Measurements from ENCODE around the gene LGR5. TPM values are rescaled to one million over a fixed set of nuclear protein-coding genes. Genes with fewer than 3 reads are reported as not detected.
A peak's percentile ranks its signal among the peaks of the same experiment; 100 is the strongest.
"Not testable (repeated sequence)": the region's sequence is repeated elsewhere in the genome, so short reads cannot be mapped to it uniquely, and the experiment has no call there.

Gene LGR5
- total RNA-seq, 2 experiments from 2014 or later: not detected

DNA sequence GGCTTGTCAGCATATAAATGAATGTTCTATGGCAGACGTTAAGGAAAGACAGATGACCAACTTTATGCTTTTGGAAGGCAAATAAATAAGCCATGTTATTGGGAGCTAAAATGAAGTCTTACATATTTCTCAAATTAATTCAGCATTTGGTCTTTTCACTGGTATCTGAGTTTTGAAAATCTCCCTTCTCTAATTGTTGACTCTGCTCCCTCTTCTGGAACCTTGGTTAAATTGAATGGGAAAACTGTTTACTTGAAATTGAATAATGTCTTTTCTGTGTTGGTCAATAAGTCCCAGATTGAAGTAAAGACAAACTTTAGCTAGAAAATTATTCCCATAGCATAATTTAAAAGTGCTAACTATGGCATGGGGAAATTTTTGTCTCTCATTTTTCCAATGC lies 38.7 kb downstream of the LGR5 start:
- peaks cover 2% of the 10 kb centered on the region for H3K9me3 Mint-ChIP-seq

DNA sequence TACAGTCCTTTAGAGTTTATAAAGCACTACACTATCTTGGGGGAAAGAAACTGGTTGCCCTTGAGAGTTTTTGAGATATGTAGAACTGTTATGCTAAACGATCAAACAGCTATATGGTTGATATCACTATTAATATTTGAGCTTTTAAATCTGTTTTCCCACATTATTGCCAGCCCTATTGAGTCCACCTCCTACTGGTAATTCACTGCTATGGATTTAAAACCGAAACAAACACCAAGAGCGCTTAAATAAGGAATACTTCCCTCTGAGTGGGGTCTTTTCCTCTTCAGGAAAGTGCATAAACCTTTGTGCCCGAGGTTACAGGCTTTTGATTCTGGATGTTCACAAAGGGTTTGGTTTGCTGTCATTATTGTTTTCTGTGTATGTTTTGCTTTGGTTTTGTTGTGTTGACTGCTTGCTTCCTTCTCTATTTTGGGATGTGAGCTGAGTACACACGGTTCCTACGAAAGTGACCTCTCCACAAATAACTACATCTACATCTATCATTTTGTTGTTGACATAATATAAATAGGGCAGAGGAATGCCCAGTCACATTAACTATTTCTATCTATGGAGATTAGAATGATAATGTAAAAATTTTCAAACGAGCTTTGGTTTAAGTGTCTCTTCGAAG lies 44.8 kb downstream of the LGR5 start:
- DNase-seq: no peak
- no peak overlapping the region for H3K27ac Mint-ChIP-seq
- H3K9me3 Mint-ChIP-seq: peaks cover 2% of the 10 kb centered on the region
- H3K4me1 Mint-ChIP-seq: no peaks in the 10 kb centered on the region
- no peak overlapping the region for H3K4me3 Mint-ChIP-seq
- H3K36me3 Mint-ChIP-seq: no peaks in the 10 kb centered on the region
- H3K27me3 Mint-ChIP-seq: no peaks in the 10 kb centered on the region

More for the DNA sequence above, 38.7 kb downstream of the LGR5 start:
- H3K36me3 Mint-ChIP-seq: no peaks in the 10 kb centered on the region
- H3K27ac Mint-ChIP-seq: no peak overlapping the region
- H3K4me1 Mint-ChIP-seq: no peaks in the 10 kb centered on the region
- peaks cover under 1% of the 10 kb centered on the region for H3K27me3 Mint-ChIP-seq
- no peak for DNase-seq
- no peak overlapping the region for H3K4me3 Mint-ChIP-seq

DNA sequence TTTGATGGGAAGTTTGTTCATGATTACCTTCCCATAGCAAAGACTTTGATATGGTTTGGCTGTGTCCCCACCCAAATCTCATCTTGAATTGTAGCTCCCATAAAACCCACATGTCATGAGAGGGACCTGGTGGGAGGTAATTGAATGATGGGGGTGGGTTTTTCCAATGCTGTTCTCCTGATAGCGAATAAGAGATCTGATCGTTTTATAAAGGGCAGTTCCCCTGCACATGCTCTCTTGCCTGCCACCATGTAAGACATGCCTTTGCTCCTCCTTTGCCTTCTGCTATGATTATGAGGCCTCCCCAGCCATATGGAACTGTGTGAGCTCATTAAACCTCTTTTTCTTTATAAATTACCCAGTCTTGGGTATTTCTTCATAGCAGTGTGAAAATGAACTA lies 51.2 kb downstream of the LGR5 start:
- not testable (repeated sequence) for H3K4me3 Mint-ChIP-seq, H3K27me3 Mint-ChIP-seq, H3K27ac Mint-ChIP-seq, H3K36me3 Mint-ChIP-seq, H3K4me1 Mint-ChIP-seq, DNase-seq
- peaks cover 15% of the 10 kb centered on the region for H3K9me3 Mint-ChIP-seq

DNA sequence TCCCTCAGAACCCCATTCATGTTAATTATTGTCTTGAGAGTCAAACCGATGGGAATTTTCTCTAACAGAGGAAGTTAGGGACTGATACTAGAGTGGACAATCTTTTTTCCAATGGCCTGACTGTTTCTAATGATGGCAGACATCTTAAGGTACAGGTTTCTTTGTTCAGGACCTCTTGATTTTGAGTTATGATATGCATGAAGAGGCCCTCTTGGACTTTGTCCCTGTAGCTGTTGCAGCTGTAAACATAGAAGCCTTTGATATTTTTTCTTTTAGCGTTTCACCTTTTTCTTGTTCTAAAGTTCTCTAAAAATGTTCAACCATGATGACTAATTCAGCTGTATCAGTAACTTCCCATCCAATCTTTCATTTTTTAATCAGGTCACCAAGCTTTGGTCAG lies 53.0 kb downstream of the LGR5 start:
- H3K27ac Mint-ChIP-seq: no peak overlapping the region
- no peaks in the 10 kb centered on the region for H3K27me3 Mint-ChIP-seq
- H3K36me3 Mint-ChIP-seq: peaks cover 2% of the 10 kb centered on the region
- no peak overlapping the region for H3K4me3 Mint-ChIP-seq
- H3K9me3 Mint-ChIP-seq: peaks cover 15% of the 10 kb centered on the region
- H3K4me1 Mint-ChIP-seq: no peaks in the 10 kb centered on the region
- no peak for DNase-seq

DNA sequence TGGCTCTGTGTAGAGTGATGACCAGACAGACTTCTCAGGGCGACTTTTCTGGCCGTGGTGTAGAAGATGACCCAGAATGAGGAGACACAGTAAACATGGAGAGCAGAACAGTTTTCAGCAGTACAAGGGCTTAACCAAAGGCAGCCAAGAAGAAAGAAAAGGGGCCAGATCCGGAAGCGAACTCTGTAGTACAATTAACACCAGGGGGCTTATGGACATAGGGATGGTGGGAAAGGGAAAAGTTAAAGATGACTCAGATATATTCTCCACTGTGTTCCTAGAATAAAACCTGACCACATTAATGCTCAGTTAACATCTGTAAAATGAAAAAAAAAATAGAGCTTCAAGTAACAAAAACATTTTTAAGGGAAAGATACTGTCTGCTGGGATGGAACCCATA lies 60.2 kb downstream of the LGR5 start:
- H3K4me3 Mint-ChIP-seq: no peak overlapping the region
- H3K27me3 Mint-ChIP-seq: no peaks in the 10 kb centered on the region
- peaks cover 2% of the 10 kb centered on the region for H3K36me3 Mint-ChIP-seq
- peaks cover 3% of the 10 kb centered on the region for H3K9me3 Mint-ChIP-seq
- no peak for DNase-seq
- peaks cover 8% of the 10 kb centered on the region for H3K4me1 Mint-ChIP-seq
- H3K27ac Mint-ChIP-seq: no peak overlapping the region

DNA sequence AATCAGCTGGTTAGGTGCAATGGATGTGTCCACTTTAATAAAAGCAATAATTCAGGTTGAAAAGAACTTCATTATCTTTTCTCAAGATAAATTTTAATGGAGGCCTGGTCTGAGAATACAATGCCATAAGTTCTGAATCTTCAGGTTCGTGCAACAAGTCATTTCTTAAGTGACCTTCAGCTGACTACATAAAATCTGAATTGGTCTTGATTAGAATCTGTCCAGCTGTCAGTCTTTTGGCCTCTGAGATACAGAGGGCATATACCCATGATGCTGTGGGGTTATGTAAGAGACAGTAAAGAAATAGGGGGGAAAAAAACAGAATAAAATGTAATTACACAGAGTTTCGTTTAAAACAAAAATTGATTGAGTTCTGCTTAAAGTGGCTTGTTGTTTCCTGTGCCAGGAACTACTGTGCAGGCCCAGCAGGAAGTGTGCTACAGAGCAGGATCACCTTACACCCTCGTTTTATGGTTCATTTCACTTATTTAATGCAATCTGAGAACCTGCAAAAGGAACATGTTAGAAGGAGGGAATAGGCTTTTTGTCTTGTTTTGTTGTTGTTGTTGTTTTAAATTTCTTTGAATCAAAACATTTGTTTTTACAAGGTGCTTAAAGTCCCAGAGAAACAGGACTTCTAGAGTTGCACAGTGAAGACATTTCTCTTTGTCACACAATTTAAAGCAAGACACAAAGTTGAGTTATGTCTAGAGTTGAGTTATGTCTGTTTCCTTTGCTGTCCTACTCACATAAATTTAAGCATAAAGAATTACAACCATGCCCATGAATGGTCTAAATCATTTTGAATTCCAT lies 64.2 kb downstream of the LGR5 start:
- peak overlapping the region; percentile 1 for H3K27ac Mint-ChIP-seq

DNA sequence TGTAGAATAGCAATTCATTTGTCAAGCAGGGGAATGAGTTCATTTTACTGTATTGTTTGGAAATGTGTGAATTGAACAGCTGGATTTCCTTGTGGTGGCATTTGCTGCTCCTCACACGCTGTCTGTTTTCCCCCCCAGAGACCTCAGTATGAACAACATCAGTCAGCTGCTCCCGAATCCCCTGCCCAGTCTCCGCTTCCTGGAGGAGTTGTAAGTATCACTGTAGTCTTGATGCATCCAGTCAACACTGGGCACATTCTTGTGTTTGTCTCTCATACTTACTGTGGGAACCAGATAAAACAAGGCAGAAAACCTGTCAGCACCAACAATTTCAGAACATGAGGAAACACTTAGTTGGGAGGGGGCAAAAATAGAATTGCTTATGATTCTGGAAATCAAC lies 64.9 kb downstream of the LGR5 start:
- H3K27me3 Mint-ChIP-seq: no peaks in the 10 kb centered on the region

More for the DNA sequence above, 64.2 kb downstream of the LGR5 start:
- Mint-ChIP-seq H3K9me3 (peaks cover 1% of the 10 kb centered on the region), H3K36me3 (no peaks in the 10 kb centered on the region), H3K4me3 (no peak overlapping the region), H3K4me1 (peaks cover 8% of the 10 kb centered on the region), H3K27me3 (no peaks in the 10 kb centered on the region)
- no peak for DNase-seq

DNA sequence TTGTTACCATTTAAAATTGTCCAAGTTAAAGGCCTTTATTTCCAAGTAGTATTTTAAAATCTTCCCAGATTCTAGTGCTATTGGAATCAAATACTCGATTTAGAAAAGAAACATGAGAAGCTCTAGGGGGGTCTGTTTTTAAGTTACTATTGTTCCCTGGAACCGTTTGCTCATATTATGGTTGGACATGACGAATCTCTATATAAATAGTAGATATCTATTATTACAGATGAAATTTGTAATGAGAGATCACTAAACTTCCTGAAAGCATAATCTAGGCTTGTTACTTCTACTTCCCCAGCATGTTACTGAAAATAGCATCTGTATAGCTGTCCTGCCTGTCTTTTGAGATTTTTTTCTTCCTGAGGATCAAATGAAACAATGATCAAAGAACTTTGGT lies 70.1 kb downstream of the LGR5 start:
- DNase-seq: no peak
- no peaks in the 10 kb centered on the region for H3K36me3 Mint-ChIP-seq
- H3K27ac Mint-ChIP-seq: no peak overlapping the region
- peaks cover 1% of the 10 kb centered on the region for H3K9me3 Mint-ChIP-seq
- no peaks in the 10 kb centered on the region for H3K27me3 Mint-ChIP-seq
- H3K4me3 Mint-ChIP-seq: no peak overlapping the region
- H3K4me1 Mint-ChIP-seq: no peaks in the 10 kb centered on the region

More for the DNA sequence above, 64.9 kb downstream of the LGR5 start:
- Mint-ChIP-seq H3K4me3 (no peak overlapping the region), H3K9me3 (peaks cover 1% of the 10 kb centered on the region), H3K27ac (no peak overlapping the region), H3K4me1 (peaks cover 8% of the 10 kb centered on the region), H3K36me3 (no peaks in the 10 kb centered on the region)
- no peak for DNase-seq

DNA sequence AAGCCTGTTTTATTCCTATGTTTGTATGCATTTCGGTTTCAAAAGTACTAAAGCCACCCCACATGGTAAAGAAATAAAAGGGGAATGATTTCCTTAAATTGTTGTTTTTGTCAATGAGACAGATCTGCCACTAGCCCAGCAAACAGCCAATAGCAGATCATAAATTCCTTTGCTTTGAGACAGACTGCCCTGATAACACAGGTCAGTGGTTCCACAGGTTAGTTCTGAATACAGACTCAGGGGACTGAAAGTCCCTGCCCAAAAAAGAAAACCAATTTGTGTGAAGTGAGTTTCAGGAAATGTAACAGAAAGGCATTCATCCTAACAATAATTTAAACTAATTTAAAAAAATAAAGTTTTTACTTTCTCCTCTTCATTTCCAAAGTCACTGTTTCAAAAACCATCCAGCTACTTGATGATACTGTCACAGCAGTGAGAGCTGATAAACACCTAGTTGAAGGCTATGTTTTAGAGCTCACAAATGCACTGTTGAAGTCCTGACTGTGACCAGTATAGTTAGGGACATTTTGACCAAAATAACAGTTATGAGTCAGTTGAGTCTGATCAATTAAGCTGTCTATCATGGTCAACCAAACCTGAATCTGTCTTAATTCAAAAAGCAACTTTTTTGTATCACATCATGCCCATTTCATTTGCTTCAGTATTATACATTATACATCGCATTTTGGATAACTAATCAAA lies 77.7 kb downstream of the LGR5 start:
- Mint-ChIP-seq H3K4me1 (no peaks in the 10 kb centered on the region), H3K36me3 (no peaks in the 10 kb centered on the region)
- no peak for DNase-seq

DNA sequence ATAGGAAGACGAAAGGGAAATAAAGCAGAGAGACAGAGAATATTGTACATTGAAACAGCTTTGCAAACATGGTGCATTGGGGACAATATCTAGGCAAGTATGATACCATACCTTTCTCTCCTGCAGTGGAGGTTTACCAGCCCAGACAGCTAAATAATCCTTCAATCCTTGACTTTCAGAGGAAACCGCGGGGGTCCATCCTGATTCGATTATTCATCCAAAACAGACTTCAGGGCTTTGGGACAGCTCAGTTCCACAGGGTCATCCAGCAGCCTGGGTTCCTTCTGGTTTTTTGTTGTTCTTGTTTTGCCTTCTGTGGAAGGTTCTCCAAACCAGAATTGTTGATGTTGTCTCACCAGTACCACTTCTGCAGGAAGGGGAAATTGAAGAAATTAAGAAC lies 81.5 kb downstream of the LGR5 start:
- H3K4me3 Mint-ChIP-seq: no peak overlapping the region
- no peak overlapping the region for H3K27ac Mint-ChIP-seq
- H3K36me3 Mint-ChIP-seq: no peaks in the 10 kb centered on the region
- peaks cover 3% of the 10 kb centered on the region for H3K9me3 Mint-ChIP-seq
- H3K27me3 Mint-ChIP-seq: peaks cover 8% of the 10 kb centered on the region
- DNase-seq: no peak
- H3K4me1 Mint-ChIP-seq: no peaks in the 10 kb centered on the region

More for the DNA sequence above, 77.7 kb downstream of the LGR5 start:
- peaks cover 6% of the 10 kb centered on the region for H3K27me3 Mint-ChIP-seq
- no peak overlapping the region for H3K4me3 Mint-ChIP-seq
- H3K27ac Mint-ChIP-seq: no peak overlapping the region
- H3K9me3 Mint-ChIP-seq: peaks cover 3% of the 10 kb centered on the region

DNA sequence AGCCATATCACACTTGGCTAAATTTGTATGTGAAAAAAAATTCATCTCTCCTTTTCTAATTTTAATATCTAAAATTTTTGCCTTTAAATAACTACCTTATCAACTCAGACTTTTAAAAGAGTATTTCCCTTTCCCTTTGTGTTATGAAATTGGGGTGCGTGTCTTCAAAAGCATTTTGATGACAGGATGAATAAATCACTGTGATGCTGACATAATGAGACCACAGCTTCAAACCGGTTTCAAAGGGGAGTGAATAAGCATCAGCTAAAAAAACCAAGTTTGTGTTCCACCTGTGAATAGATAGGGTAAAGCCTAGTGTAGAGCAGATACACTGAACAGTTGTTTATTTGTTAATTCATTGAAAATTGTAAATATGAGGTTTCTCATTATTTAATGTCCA lies 85.0 kb downstream of the LGR5 start:
- peaks cover 15% of the 10 kb centered on the region for H3K27me3 Mint-ChIP-seq
- no peaks in the 10 kb centered on the region for H3K36me3 Mint-ChIP-seq
- no peak for DNase-seq
- H3K27ac Mint-ChIP-seq: no peak overlapping the region
- peaks cover 3% of the 10 kb centered on the region for H3K9me3 Mint-ChIP-seq
- no peak overlapping the region for H3K4me3 Mint-ChIP-seq
- H3K4me1 Mint-ChIP-seq: no peaks in the 10 kb centered on the region

DNA sequence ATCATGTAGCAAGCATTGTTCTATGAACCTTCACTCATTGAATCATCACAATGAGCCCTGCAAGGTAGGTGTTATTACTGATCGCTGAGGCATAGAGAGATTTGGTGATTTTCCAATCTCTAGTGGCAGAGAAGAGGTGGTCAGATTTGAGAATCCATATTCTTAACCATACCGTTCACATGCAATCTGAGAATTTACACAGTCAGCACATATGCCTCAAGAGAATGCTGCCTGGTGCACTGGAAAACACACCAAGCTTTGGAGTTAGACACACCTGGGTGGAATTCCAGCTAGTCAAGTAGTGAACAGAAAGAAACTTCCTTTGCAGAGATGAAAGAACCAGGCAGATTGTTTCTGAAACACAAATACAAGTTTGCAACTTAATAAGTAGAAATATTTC lies 94.1 kb downstream of the LGR5 start:
- no peaks in the 10 kb centered on the region for H3K4me1 Mint-ChIP-seq
- no peak overlapping the region for H3K27ac Mint-ChIP-seq
- no peaks in the 10 kb centered on the region for H3K9me3 Mint-ChIP-seq
- no peak overlapping the region for H3K4me3 Mint-ChIP-seq
- DNase-seq: no peak
- H3K27me3 Mint-ChIP-seq: no peaks in the 10 kb centered on the region
- no peaks in the 10 kb centered on the region for H3K36me3 Mint-ChIP-seq

DNA sequence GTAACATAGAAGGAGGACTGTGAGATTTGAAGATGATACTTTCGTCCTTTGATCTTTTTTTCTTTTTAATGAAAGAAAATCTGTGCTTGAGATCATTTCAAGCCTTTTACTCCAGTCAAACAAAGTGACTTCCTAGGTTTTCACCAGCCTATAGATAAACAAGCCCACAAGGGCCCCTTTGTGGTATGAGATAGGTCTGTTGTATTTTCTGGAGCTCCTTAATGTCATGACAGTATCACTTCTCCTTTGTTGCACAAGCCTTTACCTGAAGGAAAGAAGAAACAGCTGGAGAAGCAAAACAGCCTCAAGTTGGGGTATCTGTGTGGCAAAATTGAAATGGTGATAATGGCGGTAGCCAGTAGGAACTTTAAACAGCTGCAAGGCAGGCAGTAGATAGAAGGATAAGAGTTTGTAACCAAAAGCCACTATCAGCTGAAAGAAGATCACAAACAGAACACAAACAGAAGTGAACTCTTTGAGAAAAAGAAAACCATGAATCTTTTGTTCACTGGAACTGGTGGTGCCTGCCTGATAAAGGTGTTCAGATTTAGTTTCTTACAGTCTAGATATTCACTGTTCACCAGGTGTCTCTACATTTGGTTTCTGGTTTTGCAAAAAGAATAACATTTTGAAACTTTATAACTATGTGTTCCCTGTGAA lies 96.8 kb downstream of the LGR5 start:
- Mint-ChIP-seq H3K4me1 (no peaks in the 10 kb centered on the region), H3K9me3 (no peaks in the 10 kb centered on the region), H3K36me3 (no peaks in the 10 kb centered on the region), H3K4me3 (no peak overlapping the region), H3K27ac (no peak overlapping the region), H3K27me3 (no peaks in the 10 kb centered on the region)
- no peak for DNase-seq

DNA sequence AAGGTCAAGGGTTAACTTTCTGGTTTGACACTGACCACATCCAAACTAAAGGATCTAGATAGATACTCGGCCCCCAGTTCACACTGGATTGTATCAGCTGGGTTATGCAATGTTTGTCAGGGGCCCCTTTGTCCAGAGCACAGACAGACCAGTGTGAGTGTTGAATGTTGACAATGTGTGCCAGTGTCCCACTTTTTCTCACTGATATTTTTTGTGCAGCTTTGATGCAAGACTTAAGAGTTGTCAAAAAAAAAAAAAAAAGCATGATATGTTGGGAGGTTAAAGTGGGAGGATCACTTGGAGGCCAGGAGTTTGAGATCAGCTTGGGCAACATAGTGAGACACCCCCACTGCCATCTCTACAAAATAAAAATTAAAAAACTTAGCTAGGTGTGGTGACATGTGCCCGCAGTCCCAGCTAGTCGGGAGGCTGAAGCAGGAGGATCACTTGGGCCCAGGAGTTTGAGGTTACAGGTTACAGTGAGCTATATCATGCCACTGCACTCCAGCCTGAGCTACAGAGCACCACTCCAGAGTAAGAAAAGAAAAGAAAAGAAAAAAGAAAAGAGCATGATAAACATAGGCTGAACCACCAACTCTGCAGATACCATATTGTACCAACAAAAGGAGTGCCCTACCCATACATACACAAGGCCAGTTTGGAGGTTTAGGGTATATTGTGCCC lies 97.5 kb downstream of the LGR5 start:
- no peak for DNase-seq
- no peak overlapping the region for H3K27ac Mint-ChIP-seq
- no peaks in the 10 kb centered on the region for H3K4me1 Mint-ChIP-seq
- H3K36me3 Mint-ChIP-seq: no peaks in the 10 kb centered on the region
- no peaks in the 10 kb centered on the region for H3K9me3 Mint-ChIP-seq
- H3K27me3 Mint-ChIP-seq: no peaks in the 10 kb centered on the region
- no peak overlapping the region for H3K4me3 Mint-ChIP-seq

All from activated naive CD8-positive, alpha-beta T cell treated with anti-CD3 and anti-CD28 coated beads for 36 hours (primary cell).